Sciatic nerve (tissue), 2 donors: ENCODE results near the gene F8A1. TPM values are rescaled to one million over a fixed set of nuclear protein-coding genes. Genes with fewer than 3 reads are reported as not detected.
"Not testable (repeated sequence)": the region's sequence is repeated elsewhere in the genome, so short reads cannot be mapped to it uniquely, and the experiment has no call there.

Experiments
- ATAC-seq: fragments of 200-7000 bp; cut with Tn5 transposase; one replicate; pipeline ENCODE4 v1.9.1; 2020; ENCODE audit warnings: mild to moderate bottlenecking, moderate library complexity
- DNase-seq: peaks from one replicate; pipeline ENCODE4 v3.0.0-alpha.2; 2020; ENCODE audit warnings: low spot score
- intact Hi-C: fragments of 100-400 bp; cut with DNase I; formaldehyde crosslinking; loops from one replicate; pipeline ENCODE4 v1.14.2; 2022
- total RNA-seq: library from RNA; stranded (reverse); fragmentation: NEBNext Ultra II Directional; extraction: Animal tissue kit (Norgen Biotek cat#: 25700); gene quantifications from one replicate; pipeline ENCODE4 v1.2.1, GENCODE V29; 2021
- donor health status: DM: no; HTN: no; CAD: no.
- donor health status: DM: no; HTN: no; CAD: no.

F8A1 gene
- total RNA-seq, result 24.1 TPM

- intact Hi-C loops, DNase-seq: not testable (repeated sequence)
- peak; percentile 59 for ATAC-seq
These were observed at the start of gene F8A1 for GRCh38 chrX:154886069-154886788. TSS of gene F8A1 (plus strand) at chrX:154886355. CDS start at chrX:154886375, 20 bp downstream.

DNA sequence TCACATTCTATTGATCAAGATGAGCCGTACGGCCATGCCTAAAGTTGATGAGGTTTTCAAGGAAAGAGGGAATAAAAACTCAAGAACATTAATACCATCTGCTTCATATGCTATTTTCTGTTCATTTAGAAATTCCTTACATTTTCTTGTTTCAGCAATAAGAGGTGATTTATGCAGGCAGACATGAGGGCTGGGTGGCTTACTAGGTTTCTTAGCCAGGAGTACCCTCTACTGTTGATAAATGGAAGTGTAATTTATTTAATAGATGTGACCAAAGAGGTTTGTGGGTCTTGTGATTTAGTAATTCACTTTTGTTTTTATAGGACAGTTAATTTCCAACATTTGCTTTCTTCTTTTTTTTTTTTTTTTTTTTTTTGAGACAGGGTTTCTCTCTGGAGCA, 45.3 kb upstream of the F8A1 start:
- ATAC-seq, result no peak
- intact Hi-C loops, result loop anchor here (1.0 kb wide), 1 partner anchor 37 kb away; no protein-coding TSS in a partner anchor
- DNase-seq, result no peak

- intact Hi-C loops, result no loop called here
- ATAC-seq, result no peak
- DNase-seq, result no peak
These were observed 35.1 kb upstream of the F8A1 start for GRCh38 chrX:154850957-154851611.

- intact Hi-C loops, result no loop called here
- DNase-seq (no peak), ATAC-seq (no peak)
These were observed 30.9 kb upstream of the F8A1 start for GRCh38 chrX:154855256-154855655.

DNA sequence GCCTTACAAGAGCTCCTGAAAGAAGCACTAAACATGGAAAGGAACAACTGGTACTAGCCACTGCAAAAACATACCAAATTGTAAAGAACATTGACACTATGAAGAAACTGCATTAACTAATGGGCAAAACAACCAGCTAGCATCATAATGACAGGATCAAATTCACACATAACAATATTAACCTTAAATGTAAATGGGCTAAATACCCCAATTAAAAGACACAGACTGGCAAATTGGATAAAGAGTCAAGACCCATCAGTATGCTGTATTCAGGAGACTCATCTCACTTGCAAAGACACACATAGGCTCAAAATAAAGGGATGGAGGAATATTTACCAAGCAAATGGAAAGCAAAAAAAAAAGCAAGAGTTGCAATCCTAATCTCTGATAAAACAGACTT, 17.6 kb upstream of the F8A1 start:
- DNase-seq, ATAC-seq, intact Hi-C loops: not testable (repeated sequence)

DNA sequence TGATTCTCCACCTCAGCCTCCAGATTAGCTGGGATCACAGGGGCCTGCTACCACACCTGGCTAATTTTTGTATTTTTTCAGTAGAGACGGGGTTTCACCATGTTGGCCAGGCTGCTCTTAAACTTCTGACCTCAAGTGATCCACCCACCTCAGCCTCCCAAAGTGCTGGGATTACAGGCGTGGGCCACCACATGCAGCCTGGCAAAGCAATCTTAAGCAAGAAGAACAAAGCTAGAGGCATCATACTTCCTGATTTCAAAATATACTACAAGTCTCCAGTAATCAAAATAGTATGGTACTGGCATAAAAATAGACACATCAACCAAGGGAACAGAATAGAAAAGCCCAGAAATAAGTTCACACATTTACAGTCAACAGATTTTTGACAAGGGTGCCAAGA, 12.8 kb upstream of the F8A1 start:
- DNase-seq (no peak), ATAC-seq (no peak)
- intact Hi-C loops, result no loop called here

- DNase-seq, ATAC-seq, intact Hi-C loops: not testable (repeated sequence)
These were observed 2.1 kb upstream of the F8A1 start for GRCh38 chrX:154884069-154884468.

DNA sequence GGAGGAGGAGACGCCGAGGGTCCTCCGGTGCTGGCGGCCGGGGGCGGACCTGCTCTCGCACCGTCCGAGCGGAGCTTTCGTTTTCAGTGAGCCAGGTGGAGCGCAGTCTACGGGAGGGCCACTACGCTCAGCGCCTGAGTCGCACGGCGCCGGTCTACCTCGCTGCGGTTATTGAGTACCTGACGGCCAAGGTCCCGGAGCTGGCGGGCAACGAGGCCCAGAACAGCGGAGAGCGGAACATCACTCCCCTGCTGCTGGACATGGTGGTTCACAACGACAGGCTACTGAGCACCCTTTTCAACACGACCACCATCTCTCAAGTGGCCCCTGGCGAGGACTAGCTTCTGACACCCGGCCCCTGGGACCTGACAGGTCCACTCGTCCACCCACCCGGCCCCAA, 1.1 kb upstream of the F8A1 start:
- DNase-seq, intact Hi-C loops, ATAC-seq: not testable (repeated sequence)

DNA sequence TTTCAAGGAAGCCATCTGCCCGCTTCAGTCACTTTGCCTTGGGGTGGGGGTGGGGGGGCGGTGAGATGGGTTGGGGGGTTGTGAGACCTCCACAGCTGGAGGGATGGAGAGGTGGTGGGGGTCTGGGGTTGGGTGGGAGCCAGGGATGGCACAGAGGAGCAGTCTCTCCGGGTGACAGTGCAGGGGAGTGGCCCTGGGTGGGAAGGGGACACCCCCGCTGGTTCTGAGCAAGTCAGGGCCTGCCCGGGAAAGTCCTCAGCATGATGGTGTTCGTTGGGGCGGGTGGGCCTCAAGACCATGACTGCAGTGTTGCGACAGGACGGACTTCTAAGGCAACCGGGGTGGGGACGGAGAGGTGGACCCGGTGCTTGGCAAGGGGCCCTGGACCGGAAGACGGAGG, 606 bp upstream of the F8A1 start:
- intact Hi-C loops, DNase-seq: not testable (repeated sequence)
- ATAC-seq, result peak; percentile 27

DNA sequence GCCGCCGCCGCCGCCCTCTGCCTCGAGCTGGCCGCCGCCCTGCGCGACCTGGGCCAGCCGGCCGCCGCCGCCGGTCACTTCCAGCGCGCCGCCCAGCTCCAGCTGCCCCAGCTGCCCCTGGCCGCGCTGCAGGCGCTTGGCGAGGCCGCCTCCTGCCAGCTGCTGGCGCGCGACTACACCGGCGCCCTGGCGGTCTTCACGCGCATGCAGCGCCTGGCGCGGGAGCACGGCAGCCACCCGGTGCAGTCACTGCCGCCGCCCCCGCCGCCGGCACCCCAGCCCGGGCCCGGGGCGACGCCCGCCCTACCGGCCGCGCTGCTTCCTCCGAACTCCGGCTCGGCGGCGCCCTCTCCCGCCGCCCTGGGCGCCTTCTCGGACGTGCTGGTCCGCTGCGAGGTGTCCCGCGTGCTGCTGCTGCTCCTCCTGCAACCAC, 650 bp downstream of the F8A1 start:
- intact Hi-C loops, DNase-seq: not testable (repeated sequence)
- ATAC-seq, result peak; percentile 59

GRCh38 chrX:154890990-154891639, 5.0 kb downstream of the F8A1 start:
- intact Hi-C loops, result no loop called here
- no peak for DNase-seq
- ATAC-seq, result no peak

DNA sequence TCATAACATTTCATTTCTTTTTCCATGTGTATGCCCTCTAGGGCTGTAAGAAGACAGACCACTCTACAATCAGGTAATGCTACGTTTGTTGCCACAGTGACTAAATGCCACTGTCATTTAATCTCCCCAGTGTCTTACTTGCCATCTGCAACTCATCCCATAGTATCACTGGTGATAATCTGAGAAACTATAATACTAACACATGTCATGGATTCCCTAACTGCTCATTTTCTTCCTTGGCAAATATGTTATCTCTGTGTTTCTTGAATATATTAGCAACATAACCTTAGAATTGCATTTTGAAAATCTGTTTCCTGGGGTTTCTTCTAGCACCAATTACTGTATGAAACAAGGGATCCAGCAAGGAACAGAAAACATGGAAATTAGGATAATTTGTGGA, 6.1 kb downstream of the F8A1 start:
- DNase-seq (no peak), ATAC-seq (no peak)
- intact Hi-C loops, result no loop called here

- intact Hi-C loops, result no loop called here
- no peak for ATAC-seq
- no peak for DNase-seq
These were observed 14.2 kb downstream of the F8A1 start for GRCh38 chrX:154900323-154900722.

- ATAC-seq (no peak), DNase-seq (no peak)
- intact Hi-C loops, result no loop called here
These were observed 16.3 kb downstream of the F8A1 start for GRCh38 chrX:154902408-154902807.

GRCh38 chrX:154908821-154909220, 22.7 kb downstream of the F8A1 start:
- DNase-seq, result no peak
- ATAC-seq, result no peak
- intact Hi-C loops, result no loop called here

DNA sequence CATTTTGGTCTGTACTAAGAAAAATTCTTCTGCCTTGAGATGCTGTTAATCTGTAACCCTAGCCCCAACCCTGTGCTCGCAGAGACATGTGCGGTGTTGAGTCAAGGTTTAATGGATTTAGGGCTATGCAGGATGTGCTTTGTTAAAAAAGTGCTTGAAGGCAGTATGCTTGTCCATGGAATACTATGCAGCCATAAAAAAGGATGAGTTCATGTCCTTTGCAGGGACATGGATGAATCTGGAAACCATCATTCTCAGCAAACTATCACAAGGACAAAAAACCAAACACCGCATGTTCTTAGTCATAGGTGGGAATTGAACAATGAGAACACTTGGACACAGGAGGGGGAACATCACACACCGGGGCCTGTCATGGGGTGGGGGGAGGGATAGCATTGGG, 23.9 kb downstream of the F8A1 start:
- intact Hi-C loops, DNase-seq, ATAC-seq: not testable (repeated sequence)

GRCh38 chrX:154910528-154910927, 24.4 kb downstream of the F8A1 start:
- ATAC-seq, DNase-seq, intact Hi-C loops: not testable (repeated sequence)

DNA sequence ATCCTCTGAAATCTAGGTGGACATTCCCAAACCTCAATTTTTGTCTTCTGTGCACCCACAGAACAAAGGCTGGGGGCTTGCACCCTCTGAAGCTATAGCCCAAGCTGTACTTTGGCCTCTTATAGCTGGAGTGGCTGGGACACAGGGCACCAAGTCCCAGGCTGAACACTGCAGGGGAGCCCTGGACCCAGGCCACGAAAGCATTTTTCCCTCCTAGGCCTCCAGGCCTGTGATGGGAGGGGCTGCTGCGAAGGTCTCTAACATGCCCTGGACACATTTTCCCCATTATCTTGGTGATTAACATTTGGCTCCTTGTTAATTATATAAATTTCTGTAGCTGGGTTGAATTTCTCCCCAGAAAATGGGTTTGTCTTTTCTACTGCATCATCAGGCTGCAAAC, 27.9 kb downstream of the F8A1 start:
- ATAC-seq (no peak), DNase-seq (no peak)
- intact Hi-C loops, result no loop called here

GRCh38 chrX:154918060-154918483, 31.9 kb downstream of the F8A1 start:
- ATAC-seq (peak; percentile 81), DNase-seq (peak; percentile 62)
- intact Hi-C loops, result no loop called here

- ATAC-seq, intact Hi-C loops, DNase-seq: not testable (repeated sequence)
These were observed 38.6 kb downstream of the F8A1 start for GRCh38 chrX:154924771-154925170.
